ENCODE results near the gene ACER2. TPM values are rescaled to one million over a fixed set of nuclear protein-coding genes. Genes with fewer than 3 reads are reported as not detected.
A peak's percentile ranks its signal among the peaks of the same experiment; 100 is the strongest.

Gene ACER2
- total RNA-seq, 4 donors from 2014 or later, result 2.8 to 13.2 (median 9.3) TPM

GRCh38 chr9:19470981-19471650 lies 62.3 kb downstream of the ACER2 start:
- Histone ChIP-seq H3K36me3 (no peaks in the 10 kb centered on the region), H3K27ac (no peak overlapping the region), H3K4me1 (peaks cover 0 to 7% (median 3%) of the 10 kb centered on the region in 4 donors), H3K27me3 (no peaks in the 10 kb centered on the region), H3K9me3 (no peaks in the 10 kb centered on the region), H3K4me3 (no peak overlapping the region)
- intact Hi-C loops (cut with DNase I; ENCODE audit: low total_unique reads), result no loop called here
- TF ChIP-seq POLR2AphosphoS5 (IDR thresholded peaks at IDR 0.05), result no peak
- no peak for TF ChIP-seq POLR2A (IDR thresholded peaks at IDR 0.05)
- no peak for TF ChIP-seq CTCF (IDR thresholded peaks at IDR 0.05)
- no peak for TF ChIP-seq EP300 (IDR thresholded peaks at IDR 0.05; ENCODE audit: low read depth)
- DNase-seq, result no peak
- in situ Hi-C loops (cut with MboI; ENCODE audit: low pct_ligation_motif_present in 1 of 4, low pct_unique_long_range_greater_than_20kb in 1 of 4, low sequenced_read_pairs in 3 of 4), result loop anchor here in 1 of 4 donors (25.0 kb wide), 1 partner anchor 384 kb away; no protein-coding TSS in a partner anchor
- 52 to 93% methylated on average over 5 to 10 of the region's 10 CpGs for WGBS, 2 donors (ENCODE audit: low coverage in 1 of 2)

- DNase-seq, result peak; percentile 51
- no peak overlapping the region for H3K27ac ChIP-seq
- no peaks in the 10 kb centered on the region for H3K27me3 ChIP-seq
- in situ Hi-C loops (cut with MboI; ENCODE audit: low pct_ligation_motif_present in 1 of 4, low pct_unique_long_range_greater_than_20kb in 1 of 4, low sequenced_read_pairs in 3 of 4), result loop anchor here in 1 of 4 donors (25.0 kb wide), 1 partner anchor 385 kb away; no protein-coding TSS in a partner anchor
- WGBS, 2 donors (ENCODE audit: low coverage in 1 of 2), result 5 to 11% methylated on average over 8 to 18 of the region's 18 CpGs
- H3K4me3 ChIP-seq, result peak overlapping the region in 1 of 4 donors; percentile 18
- peak; percentile 50 to 68 (median 61) for TF ChIP-seq CTCF (IDR thresholded peaks at IDR 0.05)
- TF ChIP-seq EP300 (IDR thresholded peaks at IDR 0.05; ENCODE audit: low read depth), result no peak
- intact Hi-C loops (cut with DNase I; ENCODE audit: low total_unique reads), result no loop called here
- H3K36me3 ChIP-seq, result no peaks in the 10 kb centered on the region
- peaks cover 0 to 7% (median 3%) of the 10 kb centered on the region in 4 donors for H3K4me1 ChIP-seq
- H3K9me3 ChIP-seq, result no peaks in the 10 kb centered on the region
Observed at GRCh38 chr9:19471737-19472648, 63.2 kb downstream of the ACER2 start.

GRCh38 chr9:19473605-19474004 lies 64.8 kb downstream of the ACER2 start:
- Histone ChIP-seq H3K4me3 (no peak overlapping the region), H3K36me3 (no peaks in the 10 kb centered on the region), H3K27me3 (peaks cover 1% of the 10 kb centered on the region), H3K27ac (no peak overlapping the region), H3K4me1 (peaks cover 0 to 7% (median 3%) of the 10 kb centered on the region in 4 donors), H3K9me3 (no peaks in the 10 kb centered on the region)
- intact Hi-C loops (cut with DNase I; ENCODE audit: low total_unique reads), result no loop called here
- in situ Hi-C loops (cut with MboI; ENCODE audit: low pct_ligation_motif_present in 1 of 4, low pct_unique_long_range_greater_than_20kb in 1 of 4, low sequenced_read_pairs in 3 of 4), result loop anchor here in 1 of 4 donors (25.0 kb wide), 1 partner anchor 386 kb away; no protein-coding TSS in a partner anchor
- TF ChIP-seq POLR2AphosphoS5 (IDR thresholded peaks at IDR 0.05), result no peak
- TF ChIP-seq CTCF (IDR thresholded peaks at IDR 0.05), result no peak
- TF ChIP-seq EP300 (IDR thresholded peaks at IDR 0.05; ENCODE audit: low read depth), result no peak
- no peak for TF ChIP-seq POLR2A (IDR thresholded peaks at IDR 0.05)
- no peak for DNase-seq

GRCh38 chr9:19479874-19480273 lies 71.1 kb downstream of the ACER2 start:
- no peaks in the 10 kb centered on the region for H3K9me3 ChIP-seq
- no peaks in the 10 kb centered on the region for H3K36me3 ChIP-seq
- peaks cover 3% of the 10 kb centered on the region for H3K27me3 ChIP-seq
- H3K4me1 ChIP-seq, result no peaks in the 10 kb centered on the region
- intact Hi-C loops (cut with DNase I; ENCODE audit: low total_unique reads) (no loop called here), in situ Hi-C loops (cut with MboI; ENCODE audit: low pct_ligation_motif_present in 1 of 4, low pct_unique_long_range_greater_than_20kb in 1 of 4, low sequenced_read_pairs in 3 of 4) (loop anchor here in 2 of 4 donors (25.0 kb wide), 2 partner anchors 1482 to 1632 kb away; no protein-coding TSS in a partner anchor)
- DNase-seq, result no peak
- no peak overlapping the region for H3K27ac ChIP-seq
- TF ChIP-seq POLR2AphosphoS5 (IDR thresholded peaks at IDR 0.05) (no peak), POLR2A (IDR thresholded peaks at IDR 0.05) (no peak), CTCF (IDR thresholded peaks at IDR 0.05) (no peak), EP300 (IDR thresholded peaks at IDR 0.05; ENCODE audit: low read depth) (no peak)
- H3K4me3 ChIP-seq, result no peak overlapping the region

Measured in transverse colon (tissue), 4 donors.